H1 (cell line): Measurements from ENCODE around the gene ERO1B. TPM values are rescaled to one million over a fixed set of nuclear protein-coding genes. Genes with fewer than 3 reads are reported as not detected.

Experiments used
- CBX5 ChIP-seq: fragments of 300-800, 300-1000 bp; sonication (generic); IDR thresholded peaks from 2 replicates; pipeline ENCODE4 v1.7.1; 2016; ENCODE audit warnings: antibody characterized with exemption, low read length, low read depth
- CEBPB ChIP-seq: IDR thresholded peaks from 2 replicates; pipeline ENCODE4 v1.6.1; 2012; ENCODE audit warnings: low read depth, low read length
- CHD1 ChIP-seq: IDR thresholded peaks from 2 replicates; pipeline ENCODE4 v1.6.1; 2012; ENCODE audit warnings: low read depth, low read length, improper control_type of control experiment
- CHD2 ChIP-seq: IDR thresholded peaks from 2 replicates; pipeline ENCODE4 v1.6.1; 2012; ENCODE audit warnings: low read length, improper control_type of control experiment
- KDM5A ChIP-seq: fragments of 200-600 bp; IDR thresholded peaks from 2 replicates; pipeline ENCODE4 v1.7.1; 2012; ENCODE audit warnings: mild to moderate bottlenecking, low read length, inconsistent platforms, mixed read lengths
- POU5F1 ChIP-seq: IDR thresholded peaks from 2 replicates; pipeline ENCODE4 v1.6.1; 2011; ENCODE audit warnings: low read depth, mild to moderate bottlenecking, low read length, moderate library complexity
- RXRA ChIP-seq: IDR thresholded peaks from 2 replicates; pipeline ENCODE4 v1.6.1; 2011; ENCODE audit warnings: low read depth, mild to moderate bottlenecking, low read length, moderate library complexity; ENCODE audit not compliant: insufficient read depth
- SAP30 ChIP-seq: fragments of 300-600 bp; sonication (generic); IDR thresholded peaks from 2 replicates; pipeline ENCODE4 v1.7.1; 2012; ENCODE audit warnings: low read length, moderate library complexity, mild to moderate bottlenecking, inconsistent platforms; ENCODE audit not compliant: insufficient read depth, insufficient replicate concordance
- SIN3A ChIP-seq, 2 experiments: IDR thresholded peaks in 1 of 2; conservative IDR thresholded peaks in 1 of 2; 2 replicates each; pipeline ENCODE4 v1.6.1; 2011 to 2012; ENCODE audit warnings: low read length in 2 of 2, improper control_type of control experiment in 1 of 2, low read depth in 1 of 2, mild to moderate bottlenecking in 1 of 2
- SIRT6 ChIP-seq: IDR thresholded peaks from one replicate; pipeline ENCODE4 v1.7.1; 2012; ENCODE audit warnings: low read length, inconsistent platforms
- SUZ12 ChIP-seq: fragments of 200-600 bp; sonication (generic); IDR thresholded peaks from 2 replicates; pipeline ENCODE4 v1.6.1; 2012; ENCODE audit warnings: mild to moderate bottlenecking, inconsistent platforms, low read length, moderate library complexity, mixed read lengths
- YY1 ChIP-seq: IDR thresholded peaks from 2 replicates; pipeline ENCODE4 v1.6.1; 2011; ENCODE audit warnings: low read depth, mild to moderate bottlenecking, low read length
- polyA plus RNA-seq, 7 experiments: library from polyadenylated mRNA; depleted of rRNA in 3 of 7; stranded (reverse) in 5 of 7; unstranded in 2 of 7; fragments of >200 nt in 5 of 7; fragments of 200-250 nt in 2 of 7; gene quantifications; 1 replicate in 5 of 7; 2 replicates in 1 of 7; 4 replicates in 1 of 7; pipeline versions ENCODE4 v1.2.1 to v1.2.3, GENCODE V29; 2011 to 2013; ENCODE audit warnings: missing spikeins in 2 of 7, mixed read lengths in 2 of 7
- total RNA-seq: library from RNA; stranded (reverse); fragmentation: NEBNext Ultra II Directional; extraction: Animal tissue kit (Norgen Biotek cat#: 25700); gene quantifications from 2 replicates; pipeline ENCODE4 v1.2.1, GENCODE V29; 2021
- TF ChIP-seq, protein P1 (sequence below), 3 experiments: IDR thresholded peaks; 1 replicate in 2 of 3; 2 replicates in 1 of 3; pipeline versions ENCODE4 v1.5.1 to v1.6.1; 2011; ENCODE audit warnings: low read length in 3 of 3, mild to moderate bottlenecking in 3 of 3, inconsistent platforms in 2 of 3, low read depth in 1 of 3, moderate library complexity in 1 of 3; ENCODE audit not compliant: insufficient read depth in 1 of 3; ENCODE audit errors: control extremely low read depth in 1 of 3
- TF ChIP-seq, protein P2 (sequence below): IDR thresholded peaks from 2 replicates; pipeline ENCODE4 v1.6.1; 2012; ENCODE audit warnings: inconsistent platforms

Gene ERO1B
- total and polyA plus RNA-seq, 2 of the 8 experiments (the other 6 are each of a cell fraction or from before 2014, with no cell fraction given): 0.74 to 5.6 TPM

GRCh38 chr1:236168716-236169429, 112.9 kb downstream of the ERO1B start (continued):
- TF ChIP-seq YY1 (no peak), CHD1 (no peak), SAP30 (no peak), SIN3A (conservative IDR thresholded peaks at IDR 0.05 in 1 of 2, IDR thresholded peaks at IDR 0.05 in 1 of 2; ENCODE audit: low read depth in 1 of 2, low read length in 2 of 2) (no peak), POU5F1 (no peak), CHD2 (no peak), CEBPB (no peak), SUZ12 (no peak), SIRT6 (no peak), KDM5A (no peak), CBX5 (no peak), RXRA (no peak)
- TF ChIP-seq, protein P1, sequence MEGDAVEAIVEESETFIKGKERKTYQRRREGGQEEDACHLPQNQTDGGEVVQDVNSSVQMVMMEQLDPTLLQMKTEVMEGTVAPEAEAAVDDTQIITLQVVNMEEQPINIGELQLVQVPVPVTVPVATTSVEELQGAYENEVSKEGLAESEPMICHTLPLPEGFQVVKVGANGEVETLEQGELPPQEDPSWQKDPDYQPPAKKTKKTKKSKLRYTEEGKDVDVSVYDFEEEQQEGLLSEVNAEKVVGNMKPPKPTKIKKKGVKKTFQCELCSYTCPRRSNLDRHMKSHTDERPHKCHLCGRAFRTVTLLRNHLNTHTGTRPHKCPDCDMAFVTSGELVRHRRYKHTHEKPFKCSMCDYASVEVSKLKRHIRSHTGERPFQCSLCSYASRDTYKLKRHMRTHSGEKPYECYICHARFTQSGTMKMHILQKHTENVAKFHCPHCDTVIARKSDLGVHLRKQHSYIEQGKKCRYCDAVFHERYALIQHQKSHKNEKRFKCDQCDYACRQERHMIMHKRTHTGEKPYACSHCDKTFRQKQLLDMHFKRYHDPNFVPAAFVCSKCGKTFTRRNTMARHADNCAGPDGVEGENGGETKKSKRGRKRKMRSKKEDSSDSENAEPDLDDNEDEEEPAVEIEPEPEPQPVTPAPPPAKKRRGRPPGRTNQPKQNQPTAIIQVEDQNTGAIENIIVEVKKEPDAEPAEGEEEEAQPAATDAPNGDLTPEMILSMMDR (IDR thresholded peaks at IDR 0.05; ENCODE audit: control extremely low read depth in 1 of 3, insufficient read depth in 1 of 3, low read depth in 1 of 3, low read length in 3 of 3): peak; percentile 60 to 78 (median 68)
- TF ChIP-seq, protein P2, sequence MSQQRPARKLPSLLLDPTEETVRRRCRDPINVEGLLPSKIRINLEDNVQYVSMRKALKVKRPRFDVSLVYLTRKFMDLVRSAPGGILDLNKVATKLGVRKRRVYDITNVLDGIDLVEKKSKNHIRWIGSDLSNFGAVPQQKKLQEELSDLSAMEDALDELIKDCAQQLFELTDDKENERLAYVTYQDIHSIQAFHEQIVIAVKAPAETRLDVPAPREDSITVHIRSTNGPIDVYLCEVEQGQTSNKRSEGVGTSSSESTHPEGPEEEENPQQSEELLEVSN: no peak
- TF ChIP-seq, all 59 proteins: peak for 6
